ENCODE measurements around the gene DENND4A.

DNA sequence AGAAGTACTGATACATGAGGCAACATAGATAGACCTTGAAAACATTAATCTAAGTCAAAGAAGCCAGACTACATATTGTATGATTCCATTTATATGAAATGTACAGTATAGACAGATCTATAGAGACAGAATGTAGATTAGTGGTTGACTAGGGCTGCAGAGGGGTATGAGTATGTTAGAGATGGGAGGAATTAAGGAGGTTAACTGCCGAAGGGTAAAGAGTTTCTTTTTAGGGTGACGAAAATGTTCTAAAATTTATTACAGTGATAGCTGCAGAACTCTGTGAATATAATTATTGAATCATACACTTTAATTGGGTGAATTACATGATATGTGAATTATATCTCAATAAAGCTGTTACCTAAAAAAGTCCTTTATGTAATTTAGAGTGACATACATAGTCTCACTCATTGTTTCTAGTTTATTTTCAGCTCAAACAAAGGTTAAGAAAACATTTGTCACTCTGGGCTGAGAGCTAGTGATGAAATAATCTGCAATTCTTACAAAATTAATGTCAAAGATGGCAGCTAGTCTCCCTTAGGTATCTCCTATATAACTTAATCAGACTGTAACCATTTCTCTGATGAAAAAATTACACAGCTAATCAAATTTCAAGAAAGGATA is 61.4 kb downstream of the DENND4A start:
- no peak for TF ChIP-seq SP1 (IDR thresholded peaks at IDR 0.05)
- no peak for TF ChIP-seq HDGF (IDR thresholded peaks at IDR 0.05; ENCODE audit: borderline replicate concordance)
- no peak for TF ChIP-seq SUZ12 (IDR thresholded peaks at IDR 0.05)
- TF ChIP-seq TARDBP (IDR thresholded peaks at IDR 0.05), result no peak
